ENCODE data around the gene MANBA. TPM values are rescaled to one million over a fixed set of nuclear protein-coding genes. Genes with fewer than 3 reads are reported as not detected.
"Not testable (repeated sequence)": the region's sequence is repeated elsewhere in the genome, so short reads cannot be mapped to it uniquely, and the experiment has no call there.

Gene MANBA
- polyA plus RNA-seq, 3 donors: 19.0 to 21.9 (median 19.3) TPM

GRCh38 chr4:102726919-102727318 is 33.8 kb downstream of the MANBA start:
- DNase-seq: not testable (repeated sequence)

GRCh38 chr4:102726068-102726467 is 34.7 kb downstream of the MANBA start:
- DNase-seq: no peak

GRCh38 chr4:102725229-102725628 is 35.5 kb downstream of the MANBA start:
- DNase-seq: no peak

- no peak for DNase-seq
Measured at GRCh38 chr4:102723511-102723910, 37.3 kb downstream of the MANBA start.

- DNase-seq: no peak
Measured at GRCh38 chr4:102722740-102723139, 38.0 kb downstream of the MANBA start.

GRCh38 chr4:102718833-102719575 is 41.8 kb downstream of the MANBA start:
- not testable (repeated sequence) for DNase-seq

GRCh38 chr4:102717448-102718092 is 43.2 kb downstream of the MANBA start:
- peak; percentile 20 for DNase-seq

GRCh38 chr4:102715057-102715456 is 45.7 kb downstream of the MANBA start:
- DNase-seq: no peak

GRCh38 chr4:102713774-102714173 is 47.0 kb downstream of the MANBA start:
- DNase-seq: not testable (repeated sequence)

GRCh38 chr4:102713096-102713495 is 47.7 kb downstream of the MANBA start:
- no peak for DNase-seq

GRCh38 chr4:102710986-102711385 is 49.8 kb downstream of the MANBA start:
- no peak for DNase-seq

- not testable (repeated sequence) for DNase-seq
Measured at GRCh38 chr4:102709060-102709459, 51.7 kb downstream of the MANBA start.

GRCh38 chr4:102707150-102707549 is 53.6 kb downstream of the MANBA start:
- no peak for DNase-seq

GRCh38 chr4:102705391-102705935 is 55.3 kb downstream of the MANBA start:
- DNase-seq: no peak

- no peak for DNase-seq
Measured at GRCh38 chr4:102696758-102697157, 64.0 kb downstream of the MANBA start.

- no peak for DNase-seq
Measured at GRCh38 chr4:102694791-102695190, 66.0 kb downstream of the MANBA start.

GRCh38 chr4:102693861-102694260 is 66.9 kb downstream of the MANBA start:
- DNase-seq: no peak

- DNase-seq: no peak
Measured at GRCh38 chr4:102693262-102693850, 67.4 kb downstream of the MANBA start.

GRCh38 chr4:102692474-102692873 is 68.3 kb downstream of the MANBA start:
- DNase-seq: no peak

GRCh38 chr4:102687982-102688433 is 72.8 kb downstream of the MANBA start:
- DNase-seq: no peak

- no peak for DNase-seq
Measured at GRCh38 chr4:102687373-102687981, 73.3 kb downstream of the MANBA start.

- no peak for DNase-seq
Measured at GRCh38 chr4:102685768-102686167, 75.0 kb downstream of the MANBA start.

Data from renal pelvis (tissue), 4 donors.